Cardiac septum (tissue), 1 donor: Measurements from ENCODE around the gene EFHC2. TPM values are rescaled to one million over a fixed set of nuclear protein-coding genes. Genes with fewer than 3 reads are reported as not detected.

Source experiments
- DNase-seq: peaks from one replicate; pipeline ENCODE4 v3.0.0-alpha.2; 2020; ENCODE audit warnings: low spot score
- intact Hi-C: fragments of 100-400 bp; cut with DNase I; formaldehyde crosslinking; loops from one replicate; pipeline ENCODE4 v1.14.0; 2022
- long read RNA-seq: library from polyadenylated mRNA; unstranded; transcript quantifications from one replicate; pipeline ENCODE4 v2.0.0, GENCODE V29; 2021
- total RNA-seq: library from RNA; stranded (reverse); fragmentation: NEBNext Ultra II Directional; extraction: Animal tissue kit (Norgen Biotek cat#: 25700); gene quantifications from one replicate; pipeline ENCODE4 v1.2.1, GENCODE V29; 2021
- donor health status: DM: no; HTN: no; CAD: no.

EFHC2 gene, protein sequence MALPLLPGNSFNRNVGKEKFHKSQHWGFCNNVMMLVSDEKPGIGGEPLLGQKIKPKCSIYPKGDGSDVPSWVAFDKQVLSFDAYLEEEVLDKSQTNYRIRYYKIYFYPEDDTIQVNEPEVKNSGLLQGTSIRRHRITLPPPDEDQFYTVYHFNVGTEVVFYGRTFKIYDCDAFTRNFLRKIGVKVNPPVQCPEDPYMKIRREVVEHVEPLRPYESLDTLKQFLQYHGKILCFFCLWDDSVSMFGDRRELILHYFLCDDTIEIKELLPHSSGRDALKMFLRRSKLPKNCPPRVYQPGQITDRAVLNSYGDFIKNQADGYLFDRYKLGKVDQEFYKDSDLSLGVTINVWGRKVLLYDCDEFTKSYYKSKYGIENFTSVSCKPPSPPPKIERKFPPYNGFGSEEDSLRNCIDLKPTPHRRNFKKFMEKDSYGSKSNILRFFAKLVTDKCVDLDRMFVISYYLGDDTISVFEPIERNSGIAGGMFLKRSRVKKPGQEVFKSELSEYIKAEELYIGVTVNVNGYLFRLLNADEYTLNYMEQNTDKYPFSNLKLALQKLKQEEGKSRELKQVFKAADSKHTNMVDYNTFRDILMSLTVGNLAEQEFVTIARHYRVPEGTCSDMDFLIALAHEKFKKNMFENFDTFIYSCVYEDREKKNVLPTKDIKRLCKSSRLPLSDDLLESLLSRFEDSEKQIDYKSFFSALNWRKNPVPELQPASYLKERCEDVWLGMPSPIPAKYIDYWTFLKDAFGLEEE
- 4.3 TPM for total RNA-seq
- long read RNA-seq, partial matches to known transcripts = 0 of 2 reads
- long read RNA-seq, other reads (novel, unspliced or antisense) = 0 of 2 reads

DNA sequence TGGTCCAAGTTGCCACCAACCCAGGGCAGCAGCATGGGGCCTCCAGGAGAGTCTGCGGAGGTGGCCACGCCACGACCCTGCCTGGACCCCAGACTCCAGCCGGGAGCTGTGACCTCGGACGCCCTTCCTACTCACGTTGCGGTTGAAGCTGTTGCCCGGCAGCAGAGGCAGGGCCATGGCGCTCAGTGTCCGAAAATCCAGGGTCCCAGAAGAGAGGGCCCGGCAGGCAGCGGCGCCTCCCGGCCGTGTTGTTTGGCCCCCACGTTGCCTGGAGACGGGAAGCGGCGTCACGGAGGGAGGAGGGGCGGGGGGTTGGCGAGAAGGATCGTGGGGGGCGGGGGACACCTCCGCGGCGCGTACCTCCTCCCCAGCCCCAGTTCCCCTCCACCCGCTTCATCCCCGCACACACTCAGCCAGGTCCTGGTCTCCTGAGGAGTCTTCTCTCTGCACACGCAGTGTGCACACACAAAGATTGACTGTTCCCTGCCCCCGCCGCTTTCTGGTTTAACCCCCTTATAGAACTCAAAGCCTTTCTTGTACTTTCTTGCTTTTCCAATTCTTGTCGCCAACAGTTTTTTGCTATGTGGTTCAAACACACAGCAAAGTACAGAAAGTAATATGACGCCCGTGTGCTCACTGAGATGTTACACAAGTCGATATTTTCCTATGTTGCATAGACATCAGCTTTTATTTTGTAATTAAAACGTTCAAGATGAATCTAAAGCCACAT lies at the start of gene EFHC2:
EFHC2 (minus strand) TSS at position 261 of the 730 bp plus-strand sequence; CDS start at position 177, 84 bp downstream.
- intact Hi-C loops = no loop called here

GRCh38 chrX:44392767-44393166 lies 49.3 kb upstream of the EFHC2 start:
- intact Hi-C loops = no loop called here
- DNase-seq = no peak

More for the DNA sequence above, at the start of gene EFHC2:
- peak; percentile 79 for DNase-seq

- no peak for DNase-seq
- intact Hi-C loops = no loop called here
Measured at GRCh38 chrX:44384688-44385338, 41.3 kb upstream of the EFHC2 start.

DNA sequence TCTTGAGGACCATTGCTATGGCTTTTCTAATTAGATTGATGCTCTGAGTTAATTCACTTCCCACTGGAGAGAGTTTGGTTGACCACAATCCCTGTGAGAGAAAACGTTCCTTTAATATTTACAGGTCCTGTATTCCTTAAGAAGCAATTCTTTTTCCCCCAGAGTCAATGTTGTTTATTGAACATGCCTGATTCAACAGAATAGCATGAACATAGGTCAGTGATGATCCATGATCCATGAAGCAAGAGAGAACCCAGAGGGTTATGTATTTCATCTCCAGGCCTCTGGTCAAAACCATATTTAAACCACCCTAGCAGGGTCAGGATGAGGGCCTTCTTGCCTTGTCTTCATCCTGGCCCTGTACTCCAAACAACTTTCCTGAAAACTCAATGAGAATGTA lies 39.4 kb upstream of the EFHC2 start:
- intact Hi-C loops = no loop called here
- no peak for DNase-seq

DNA sequence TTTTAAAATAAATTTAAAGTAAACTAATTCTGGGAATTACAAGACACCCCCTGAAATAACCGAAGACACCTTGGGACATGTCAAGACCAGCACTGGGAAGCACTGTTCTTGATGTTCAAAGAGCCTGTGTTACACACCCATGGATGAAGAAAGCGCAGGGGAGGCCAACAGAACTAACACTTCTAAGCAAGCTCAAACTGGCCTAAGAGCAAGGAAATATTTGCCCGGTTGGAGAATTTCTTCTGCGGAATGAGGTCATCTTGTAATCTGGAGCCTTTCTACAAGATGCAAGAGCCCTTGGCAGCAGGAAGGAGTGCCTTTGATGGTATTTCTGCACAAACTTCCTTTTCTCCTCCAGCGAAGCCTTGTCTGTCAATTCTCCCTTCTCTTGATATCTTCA lies 9.3 kb upstream of the EFHC2 start:
- DNase-seq = no peak
- intact Hi-C loops = no loop called here

- DNase-seq = no peak
- intact Hi-C loops = no loop called here
Measured at GRCh38 chrX:44349561-44349960, 6.1 kb upstream of the EFHC2 start.

DNA sequence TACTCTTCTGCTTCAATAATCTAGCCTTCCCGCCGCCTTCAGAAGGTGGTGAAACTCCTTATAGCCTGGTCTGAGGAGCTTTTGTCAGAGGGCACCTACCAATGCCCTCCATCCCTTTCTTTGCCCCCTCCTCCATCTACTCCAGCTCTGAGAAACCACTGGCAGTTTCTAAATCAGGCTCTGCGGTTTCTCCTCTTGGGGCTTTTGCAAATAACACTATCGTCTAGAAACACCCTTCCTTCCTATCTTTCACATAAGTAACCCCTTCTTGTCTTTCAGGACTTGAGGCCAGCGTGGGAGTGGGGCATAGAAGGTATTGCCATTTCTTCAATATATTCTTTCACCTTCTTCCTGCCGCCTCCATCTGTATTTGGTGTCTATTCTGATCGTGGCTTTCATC lies 1.2 kb upstream of the EFHC2 start:
- intact Hi-C loops = no loop called here
- DNase-seq = no peak

- DNase-seq = peak; percentile 84
Measured at GRCh38 chrX:44344194-44344593, 722 bp upstream of the EFHC2 start.

DNA sequence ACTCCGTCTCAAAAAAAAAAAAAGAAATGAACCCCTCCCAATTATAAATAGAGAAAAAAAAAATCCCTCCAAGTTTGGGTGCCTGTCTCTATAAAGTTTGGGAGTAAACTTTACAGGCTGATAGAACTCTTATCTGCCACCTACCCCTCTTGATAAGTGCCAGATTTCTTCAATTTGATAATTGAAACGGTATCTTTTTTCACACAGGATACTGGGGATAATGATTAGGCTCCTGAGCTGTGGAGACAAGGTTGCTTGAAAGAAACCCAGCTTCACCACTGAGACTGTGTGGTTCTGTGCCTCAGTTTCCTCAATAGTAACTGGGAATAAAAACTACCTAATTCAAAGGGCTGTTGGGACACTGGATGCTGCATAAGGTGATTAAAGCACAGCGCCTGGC lies 606 bp downstream of the EFHC2 start:
- intact Hi-C loops = no loop called here
- DNase-seq = no peak

More at GRCh38 chrX:44344194-44344593, 722 bp upstream of the EFHC2 start:
- intact Hi-C loops = no loop called here

DNA sequence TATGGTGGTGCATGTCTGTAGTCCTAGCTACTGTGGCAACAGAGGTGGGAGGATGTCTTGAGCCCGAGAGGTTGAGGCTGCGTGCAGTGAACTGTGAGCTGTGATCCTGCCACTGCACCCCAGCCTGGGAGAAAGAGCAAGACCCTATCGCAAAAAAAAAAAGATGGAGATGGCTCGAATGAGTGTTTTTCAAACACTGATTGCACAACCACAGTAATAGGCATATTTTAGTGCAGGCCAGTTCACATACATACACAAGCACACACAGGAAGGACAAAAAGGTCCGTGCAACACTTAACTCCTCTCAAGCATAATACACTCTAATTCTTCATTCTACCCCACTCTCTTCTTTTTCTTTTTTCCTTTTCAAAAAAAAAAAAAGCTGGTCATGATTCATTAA lies 5.1 kb downstream of the EFHC2 start:
- intact Hi-C loops = no loop called here
- DNase-seq = no peak

GRCh38 chrX:44332437-44332836 lies 11.0 kb downstream of the EFHC2 start:
- no peak for DNase-seq
- intact Hi-C loops = no loop called here

- DNase-seq = no peak
- intact Hi-C loops = no loop called here
Measured at GRCh38 chrX:44330227-44330626, 13.2 kb downstream of the EFHC2 start.

- intact Hi-C loops = no loop called here
- no peak for DNase-seq
Measured at GRCh38 chrX:44319550-44319949, 23.9 kb downstream of the EFHC2 start.

DNA sequence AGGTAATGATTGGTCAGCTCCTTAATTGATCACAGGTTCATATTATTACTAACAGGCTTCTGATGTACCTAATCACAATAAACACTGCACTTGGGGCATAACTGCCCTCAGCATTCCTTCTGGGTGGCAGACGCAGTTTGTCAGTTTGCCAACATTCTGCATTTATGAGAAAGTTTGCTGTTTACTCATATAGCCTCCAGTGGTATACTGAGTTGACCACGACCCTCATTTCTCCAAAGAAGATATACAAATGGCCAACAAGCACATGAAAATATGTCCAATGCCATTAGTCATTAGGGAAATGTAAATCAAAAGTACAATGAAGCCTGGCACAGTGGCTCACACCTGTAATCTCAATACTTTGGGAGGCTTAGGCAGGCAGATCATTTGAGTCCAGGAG lies 26.3 kb downstream of the EFHC2 start:
- no peak for DNase-seq
- intact Hi-C loops = no loop called here

DNA sequence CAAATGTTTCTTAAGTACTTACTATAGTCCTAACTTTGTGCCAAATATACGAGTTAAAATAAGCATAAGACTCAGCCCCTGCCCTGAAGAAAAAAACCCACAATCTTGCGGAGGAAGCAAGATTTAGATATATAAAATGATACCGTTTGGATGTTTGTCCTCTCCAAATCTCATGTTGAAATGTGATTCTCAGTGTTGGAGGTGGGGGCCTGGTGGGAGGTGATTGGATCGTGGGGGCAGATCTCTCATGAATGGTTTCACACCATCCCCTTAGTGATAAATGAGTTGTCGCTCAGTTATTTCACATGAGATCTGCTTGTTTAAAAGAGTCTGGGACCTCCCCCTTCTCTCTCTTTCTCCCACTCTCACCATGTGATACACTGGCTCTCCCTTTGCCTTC lies 28.7 kb downstream of the EFHC2 start:
- intact Hi-C loops = no loop called here
- no peak for DNase-seq

- intact Hi-C loops = no loop called here
- DNase-seq = peak; percentile 82
Measured at GRCh38 chrX:44314259-44314734, 29.2 kb downstream of the EFHC2 start.

DNA sequence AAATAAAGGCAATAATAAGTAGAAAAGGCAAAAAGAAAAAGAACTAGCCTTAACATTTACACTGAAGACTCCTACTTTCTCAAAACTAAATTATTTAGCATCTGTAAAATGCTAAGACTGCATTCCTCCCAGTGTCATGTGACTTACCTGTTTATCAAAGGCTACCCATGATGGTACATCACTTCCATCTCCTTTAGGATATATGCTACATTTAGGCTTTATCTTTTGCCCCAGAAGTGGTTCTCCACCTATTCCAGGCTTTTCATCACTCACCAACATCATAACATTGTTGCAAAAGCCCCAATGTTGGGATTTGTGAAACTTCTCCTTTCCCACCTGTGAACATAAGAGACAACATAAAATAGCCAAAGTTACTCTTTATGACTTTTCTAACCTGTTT lies 31.1 kb downstream of the EFHC2 start:
- intact Hi-C loops = no loop called here
- no peak for DNase-seq

GRCh38 chrX:44310227-44310626 lies 33.2 kb downstream of the EFHC2 start:
- intact Hi-C loops = no loop called here
- no peak for DNase-seq

DNA sequence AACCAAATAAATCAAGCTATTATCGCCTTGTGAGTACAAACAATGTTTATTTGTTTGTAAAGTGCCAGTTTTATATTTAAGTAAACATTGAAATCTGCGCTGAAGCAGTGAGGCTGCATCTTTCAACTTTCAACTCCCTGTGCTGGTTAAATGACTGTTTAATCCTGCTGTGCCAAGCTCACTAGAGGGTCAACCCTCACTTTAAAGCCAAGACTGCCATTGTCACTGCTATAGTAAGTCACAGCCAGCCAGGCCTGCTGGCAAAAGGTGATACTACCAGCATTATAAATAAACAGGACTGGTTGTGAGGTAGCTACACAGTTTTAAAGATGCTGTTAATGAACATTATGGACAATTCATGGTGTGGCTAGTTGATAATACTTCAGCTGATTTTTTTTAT lies 34.6 kb downstream of the EFHC2 start:
- intact Hi-C loops = no loop called here
- DNase-seq = no peak

GRCh38 chrX:44306356-44306755 lies 37.1 kb downstream of the EFHC2 start:
- DNase-seq = no peak
- intact Hi-C loops = no loop called here
